H1 (cell line): ENCODE data around the gene WFDC1. TPM values are rescaled to one million over a fixed set of nuclear protein-coding genes. Genes with fewer than 3 reads are reported as not detected.

Experiments
- CTCF ChIA-PET: fragments of 300-600 bp; sonication (Branson Sonifier 250); formaldehyde crosslinking; loops from one replicate; lab custom pipeline; 2021; ENCODE audit not compliant: partially characterized antibody; lab: Charles Lee
- POLR2A ChIA-PET: fragments of 300-600 bp; sonication (Branson Sonifier 250); formaldehyde crosslinking; loops from one replicate; lab custom pipeline; 2021; ENCODE audit warnings: inconsistent platforms; ENCODE audit not compliant: partially characterized antibody; lab: Charles Lee
- DNase-seq, 2 experiments: peaks; one replicate each; pipeline versions ENCODE4 v3.0.0 to v3.0.0-alpha.2; 2010 to 2022; ENCODE audit warnings: low spot score in 2 of 2, low read depth in 1 of 2, mixed read lengths in 1 of 2
- FAIRE-seq: peaks from 2 replicates; lab custom pipeline; 2011; peaks lifted over from hg19 to GRCh38; lab: Jason Lieb, UNC
- H2AFZ ChIP-seq: 2 replicates; pipeline ENCODE4 v1.8.1; 2012; ENCODE audit warnings: low read length, inconsistent platforms
- H2AK5ac ChIP-seq: 2 replicates; pipeline ENCODE4 v1.6.1; 2013; ENCODE audit warnings: low read depth, low read length
- H2BK120ac ChIP-seq: replicated peaks from 2 replicates; pipeline ENCODE3; 2013; ENCODE audit warnings: low read depth, low read length, inconsistent platforms
- H2BK12ac ChIP-seq: 2 replicates; pipeline ENCODE4 v1.6.1; 2013; ENCODE audit warnings: low read depth, low read length
- H2BK15ac ChIP-seq: 2 replicates; pipeline ENCODE4 v1.6.1; 2013; ENCODE audit warnings: low read length
- H2BK20ac ChIP-seq: 2 replicates; pipeline ENCODE4 v1.6.1; 2013; ENCODE audit warnings: low read length
- H2BK5ac ChIP-seq: 2 replicates; pipeline ENCODE4 v1.6.1; 2013; ENCODE audit warnings: low read depth, low read length
- H3K14ac ChIP-seq: 2 replicates; pipeline ENCODE4 v1.6.1; 2013; ENCODE audit warnings: inconsistent platforms; ENCODE audit not compliant: insufficient read length
- H3K18ac ChIP-seq: 2 replicates; pipeline ENCODE4 v1.6.1; 2013; ENCODE audit warnings: low read length; ENCODE audit errors: extremely low read depth
- H3K23ac ChIP-seq: 2 replicates; pipeline ENCODE4 v1.6.1; 2013; ENCODE audit warnings: inconsistent platforms; ENCODE audit not compliant: insufficient read length
- H3K23me2 ChIP-seq: 2 replicates; pipeline ENCODE4 v1.6.1; 2013; ENCODE audit warnings: low read depth, low read length
- H3K27ac ChIP-seq: 2 replicates; pipeline ENCODE4 v1.6.1; 2011; ENCODE audit warnings: low read depth, low read length, inconsistent platforms
- H3K27me3 ChIP-seq, 4 experiments: replicated peaks in 1 of 4; 1 replicate in 1 of 4; 2 replicates in 3 of 4; pipeline versions ENCODE4 v1.6.1 to v1.8.1; 2011 to 2013; ENCODE audit warnings: low read length in 3 of 4, mild to moderate bottlenecking in 3 of 4, inconsistent platforms in 2 of 4, mixed read lengths in 2 of 4, moderate library complexity in 1 of 4; ENCODE audit not compliant: control insufficient read depth in 3 of 4, insufficient read depth in 3 of 4; ENCODE audit errors: extremely low read depth in 1 of 4
- H3K36me3 ChIP-seq, 4 experiments: 2 replicates each; pipeline versions ENCODE4 v1.6.1 to v1.8.1; 2011 to 2013; ENCODE audit warnings: mild to moderate bottlenecking in 4 of 4, low read length in 3 of 4, moderate library complexity in 2 of 4, control low read depth in 1 of 4, inconsistent platforms in 1 of 4; ENCODE audit not compliant: insufficient read depth in 4 of 4, control insufficient read depth in 2 of 4
- H3K4ac ChIP-seq: replicated peaks from 2 replicates; pipeline ENCODE3; 2013; ENCODE audit warnings: low read length, low read depth, mixed read lengths, inconsistent platforms; ENCODE audit not compliant: insufficient read length
- H3K4me1 ChIP-seq, 4 experiments: replicated peaks in 1 of 4; 1 replicate in 1 of 4; 2 replicates in 3 of 4; pipeline versions ENCODE4 v1.6.1 to v1.8.1; 2011 to 2013; ENCODE audit warnings: low read length in 3 of 4, inconsistent platforms in 2 of 4, mixed read lengths in 1 of 4; ENCODE audit not compliant: insufficient read depth in 4 of 4, control insufficient read depth in 3 of 4
- H3K4me2 ChIP-seq, 2 experiments: 2 replicates each; pipeline versions ENCODE4 v1.6.1 to v1.8.1; 2011 to 2013; ENCODE audit warnings: low read depth in 2 of 2, low read length in 2 of 2, control low read depth in 1 of 2, inconsistent platforms in 1 of 2, mild to moderate bottlenecking in 1 of 2; ENCODE audit not compliant: insufficient read depth in 1 of 2
- H3K4me3 ChIP-seq, 4 experiments: fragments of 200-600, 300-600 bp in 1 of 4; sonication (generic), shearing (Covaris generic), sonication (Bioruptor Twin) in 1 of 4; 2 replicates each; pipeline versions ENCODE4 v1.5.1 to v1.8.1; 2011 to 2016; ENCODE audit warnings: low read length in 4 of 4, low read depth in 3 of 4, control low read depth in 2 of 4, inconsistent platforms in 2 of 4, mild to moderate bottlenecking in 2 of 4, mixed read lengths in 1 of 4, moderate library complexity in 1 of 4; ENCODE audit not compliant: insufficient read depth in 2 of 4; ENCODE audit errors: extremely low read depth in 1 of 4
- H3K56ac ChIP-seq: replicated peaks from 2 replicates; pipeline ENCODE3; 2013; ENCODE audit warnings: low read depth, mild to moderate bottlenecking, mixed read lengths, low read length, inconsistent platforms; ENCODE audit not compliant: insufficient read length
- H3K79me1 ChIP-seq: 2 replicates; pipeline ENCODE4 v1.6.1; 2013; ENCODE audit warnings: low read depth, low read length, control low read depth
- H3K79me2 ChIP-seq, 2 experiments: 2 replicates each; pipeline versions ENCODE4 v1.6.1 to v1.8.1; 2012 to 2013; ENCODE audit warnings: low read length in 2 of 2, mild to moderate bottlenecking in 2 of 2, inconsistent platforms in 1 of 2; ENCODE audit not compliant: insufficient read depth in 2 of 2, control insufficient read depth in 1 of 2
- H3K9ac ChIP-seq, 4 experiments: replicated peaks in 1 of 4; 1 replicate in 1 of 4; 2 replicates in 3 of 4; pipeline versions ENCODE4 v1.6.1 to v1.8.1; 2011 to 2013; ENCODE audit warnings: low read depth in 3 of 4, low read length in 3 of 4, control low read depth in 2 of 4, mild to moderate bottlenecking in 2 of 4, moderate library complexity in 2 of 4, inconsistent platforms in 1 of 4; ENCODE audit errors: extremely low read depth in 1 of 4
- H3K9me3 ChIP-seq, 2 experiments: 2 replicates each; pipeline versions ENCODE4 v1.6.1 to v1.8.1; 2012 to 2013; ENCODE audit warnings: mild to moderate bottlenecking in 2 of 2, moderate library complexity in 2 of 2, control low read depth in 1 of 2, inconsistent platforms in 1 of 2, low read depth in 1 of 2, low read length in 1 of 2, mixed read lengths in 1 of 2; ENCODE audit not compliant: insufficient read depth in 2 of 2
- H4K20me1 ChIP-seq, 2 experiments: replicated peaks in 1 of 2; 2 replicates each; pipeline versions ENCODE3 to v1.8.1; 2011 to 2013; ENCODE audit warnings: inconsistent platforms in 2 of 2, low read length in 2 of 2, mild to moderate bottlenecking in 1 of 2; ENCODE audit not compliant: insufficient read depth in 2 of 2, control insufficient read depth in 1 of 2
- H4K5ac ChIP-seq: 2 replicates; pipeline ENCODE4 v1.6.1; 2013; ENCODE audit warnings: low read length, low read depth, mixed read lengths, inconsistent platforms; ENCODE audit not compliant: insufficient read length
- H4K8ac ChIP-seq: 2 replicates; pipeline ENCODE4 v1.8.0; 2013; ENCODE audit warnings: mild to moderate bottlenecking, moderate library complexity, low read length, inconsistent platforms; ENCODE audit not compliant: insufficient read depth; ENCODE audit errors: extremely low read depth
- H4K91ac ChIP-seq: replicated peaks from 2 replicates; pipeline ENCODE3; 2013; ENCODE audit warnings: low read length, mixed read lengths, inconsistent platforms; ENCODE audit not compliant: insufficient read length
- EP300 ChIP-seq, 2 experiments: IDR thresholded peaks; 1 replicate in 1 of 2; 2 replicates in 1 of 2; pipeline ENCODE4 v1.6.1; 2011 to 2012; ENCODE audit warnings: low read depth in 2 of 2, low read length in 2 of 2, mild to moderate bottlenecking in 2 of 2, borderline replicate concordance in 1 of 2, inconsistent platforms in 1 of 2, moderate library complexity in 1 of 2
- KDM5A ChIP-seq: fragments of 200-600 bp; IDR thresholded peaks from 2 replicates; pipeline ENCODE4 v1.7.1; 2012; ENCODE audit warnings: mild to moderate bottlenecking, low read length, inconsistent platforms, mixed read lengths
- YY1 ChIP-seq: IDR thresholded peaks from 2 replicates; pipeline ENCODE4 v1.6.1; 2011; ENCODE audit warnings: low read depth, mild to moderate bottlenecking, low read length
- WGBS, 2 experiments: shearing (Covaris generic) in 1 of 2; methylation state at CpG; one replicate each; pipeline versions ENCODE4 v1.1.6 to v1.1.7; 2013 to 2015; ENCODE audit warnings: low lambda C conversion rate in 2 of 2, mixed read lengths in 2 of 2, inconsistent platforms in 1 of 2, low coverage in 1 of 2, missing lambda C conversion rate in 1 of 2; ENCODE audit not compliant: insufficient replicate concordance in 2 of 2, insufficient coverage in 1 of 2, insufficient read length in 1 of 2; ENCODE audit errors: extremely low coverage in 1 of 2, missing lambda C conversion rate in 1 of 2; 5-methylcytosine and 5-hydroxymethylcytosine counted together
- polyA plus RNA-seq, 7 experiments: library from polyadenylated mRNA; depleted of rRNA in 3 of 7; stranded (reverse) in 5 of 7; unstranded in 2 of 7; fragments of >200 nt in 5 of 7; fragments of 200-250 nt in 2 of 7; gene quantifications; 1 replicate in 5 of 7; 2 replicates in 1 of 7; 4 replicates in 1 of 7; pipeline versions ENCODE4 v1.2.1 to v1.2.3, GENCODE V29; 2011 to 2013; ENCODE audit warnings: missing spikeins in 2 of 7, mixed read lengths in 2 of 7
- total RNA-seq: library from RNA; stranded (reverse); fragmentation: NEBNext Ultra II Directional; extraction: Animal tissue kit (Norgen Biotek cat#: 25700); gene quantifications from 2 replicates; pipeline ENCODE4 v1.2.1, GENCODE V29; 2021

Gene WFDC1
- total and polyA plus RNA-seq, 2 of the 8 experiments (the other 6 are each of a cell fraction or from before 2014, with no cell fraction given): 0.70 to 1.1 TPM

DNA sequence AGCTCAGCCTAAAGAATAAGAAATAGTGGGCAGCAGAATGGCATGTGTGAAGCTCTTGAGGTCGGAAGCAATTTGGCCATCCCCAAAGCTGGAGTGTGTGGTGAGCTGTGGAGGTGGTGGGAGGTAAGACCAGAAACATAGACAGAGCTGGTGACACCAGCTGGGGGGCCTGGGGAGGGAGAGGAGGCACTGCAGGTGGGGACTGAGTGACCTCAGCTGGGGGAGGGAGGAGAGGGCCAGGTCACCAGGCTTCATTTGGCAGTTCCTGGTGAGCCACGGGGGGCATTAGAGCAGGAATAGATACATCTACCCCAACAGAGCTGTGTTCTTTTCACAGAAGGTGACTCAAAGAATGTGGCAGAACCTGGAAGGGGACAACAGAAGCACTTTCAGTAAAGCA lies 31.9 kb downstream of the WFDC1 start:
- Histone ChIP-seq H2BK5ac (no peak overlapping the region), H3K56ac (no peak overlapping the region), H3K79me1 (no peaks in the 10 kb centered on the region), H3K4me1 (no peaks in the 10 kb centered on the region), H3K9me3 (no peaks in the 10 kb centered on the region), H4K8ac (no peak overlapping the region), H2BK15ac (no peak overlapping the region), H3K79me2 (no peaks in the 10 kb centered on the region), H2AFZ (no peak overlapping the region), H2BK12ac (no peak overlapping the region), H3K4me2 (no peak overlapping the region), H3K27ac (no peak overlapping the region), H3K9ac (no peak overlapping the region), H2BK120ac (no peak overlapping the region), H2AK5ac (no peak overlapping the region), H3K23ac (no peak overlapping the region), H4K91ac (no peak overlapping the region), H3K27me3 (no peaks in the 10 kb centered on the region), H3K4ac (no peak overlapping the region), H2BK20ac (no peak overlapping the region), H4K20me1 (peaks cover 0 to 4% of the 10 kb centered on the region in 2 experiments), H3K36me3 (no peaks in the 10 kb centered on the region), H3K14ac (no peak overlapping the region), H3K4me3 (no peak overlapping the region), H3K18ac (no peak overlapping the region), H4K5ac (no peak overlapping the region), H3K23me2 (peaks cover 13% of the 10 kb centered on the region; the same call in 1 of the 2 replicates)
- TF ChIP-seq YY1: no peak
- no peak for TF ChIP-seq EP300 (IDR thresholded peaks at IDR 0.05; ENCODE audit: borderline replicate concordance in 1 of 2, low read depth in 2 of 2, low read length in 2 of 2)
- TF ChIP-seq KDM5A: no peak
- FAIRE-seq (no peak), DNase-seq (no peak)
- ChIA-PET CTCF (interaction anchor here (0.7 to 1.3 kb wide), 8 partner anchors 17 to 90 kb away, joined by 3 to 4 read pairs (median 3); no protein-coding TSS in a partner anchor), POLR2A (interaction anchor here (1.3 kb wide), 1 partner anchor 84 kb away, joined by 3 read pairs; no protein-coding TSS in a partner anchor)
- WGBS, 2 experiments: 93% methylated on average over 2 of the region's 2 CpGs; no CpG with 5 or more reads in 1 of the 2 experiments
